ENCODE results near the gene ANO3.

ANO3 gene

GRCh38 chr11:26510164-26510563, 178.2 kb downstream of the ANO3 start:
- DNase-seq: no peak

GRCh38 chr11:26510756-26511155, 178.8 kb downstream of the ANO3 start:
- no peak for DNase-seq

GRCh38 chr11:26512196-26512595, 180.3 kb downstream of the ANO3 start:
- DNase-seq: no peak

GRCh38 chr11:26519469-26519868, 187.5 kb downstream of the ANO3 start:
- DNase-seq: no peak

GRCh38 chr11:26522912-26523610, 191.1 kb downstream of the ANO3 start:
- no peak for DNase-seq

- DNase-seq: no peak
Observed at GRCh38 chr11:26527685-26528084, 195.8 kb downstream of the ANO3 start.

- DNase-seq: no peak
Observed at GRCh38 chr11:26537341-26537740, 205.4 kb downstream of the ANO3 start.

GRCh38 chr11:26539517-26539916, 207.6 kb downstream of the ANO3 start:
- no peak for DNase-seq

- DNase-seq: no peak
Observed at GRCh38 chr11:26541870-26542269, 209.9 kb downstream of the ANO3 start.

- DNase-seq: no peak
Observed at GRCh38 chr11:26549176-26549575, 217.2 kb downstream of the ANO3 start.

GRCh38 chr11:26550022-26550421, 218.1 kb downstream of the ANO3 start:
- DNase-seq: no peak

GRCh38 chr11:26551186-26551801, 219.4 kb downstream of the ANO3 start:
- DNase-seq: no peak

- DNase-seq: no peak
Observed at GRCh38 chr11:26553182-26553581, 221.3 kb downstream of the ANO3 start.

- DNase-seq: no peak
Observed at GRCh38 chr11:26554455-26554854, 222.5 kb downstream of the ANO3 start.

GRCh38 chr11:26556582-26556981, 224.7 kb downstream of the ANO3 start:
- DNase-seq: no peak

GRCh38 chr11:26557666-26558065, 225.7 kb downstream of the ANO3 start:
- no peak for DNase-seq

- DNase-seq: no peak
Observed at GRCh38 chr11:26558190-26558589, 226.3 kb downstream of the ANO3 start.

- no peak for DNase-seq
Observed at GRCh38 chr11:26569646-26570045, 237.7 kb downstream of the ANO3 start.

GRCh38 chr11:26571861-26572654, 240.1 kb downstream of the ANO3 start, which contains the start of gene MUC15:
TSS of gene MUC15 (minus strand) at chr11:26572263. CDS start at chr11:26567094, 5,169 bp downstream.
- no peak for DNase-seq

- no peak for DNase-seq
Observed at GRCh38 chr11:26572770-26573402, 241.0 kb downstream of the ANO3 start.

GRCh38 chr11:26573896-26574295, 242.0 kb downstream of the ANO3 start:
- no peak for DNase-seq

- no peak for DNase-seq
Observed at GRCh38 chr11:26575946-26576345, 244.0 kb downstream of the ANO3 start.

GRCh38 chr11:26578998-26579661, 247.2 kb downstream of the ANO3 start:
- no peak for DNase-seq
